Stimulated activated CD8-positive, alpha-beta memory T cell treated with anti-CD3 and anti-CD28 coated beads, Interleukin-15, amount 100 ng/mL, for 4 hours (primary cell): Measurements from ENCODE around the gene ECT2L.

ENCODE experiments used
- DNase-seq, 2 donors: peaks; one replicate each; pipeline ENCODE4 v3.0.0-alpha.2; 2020; ENCODE audit warnings: low read depth in 2 of 2

Gene ECT2L

DNA sequence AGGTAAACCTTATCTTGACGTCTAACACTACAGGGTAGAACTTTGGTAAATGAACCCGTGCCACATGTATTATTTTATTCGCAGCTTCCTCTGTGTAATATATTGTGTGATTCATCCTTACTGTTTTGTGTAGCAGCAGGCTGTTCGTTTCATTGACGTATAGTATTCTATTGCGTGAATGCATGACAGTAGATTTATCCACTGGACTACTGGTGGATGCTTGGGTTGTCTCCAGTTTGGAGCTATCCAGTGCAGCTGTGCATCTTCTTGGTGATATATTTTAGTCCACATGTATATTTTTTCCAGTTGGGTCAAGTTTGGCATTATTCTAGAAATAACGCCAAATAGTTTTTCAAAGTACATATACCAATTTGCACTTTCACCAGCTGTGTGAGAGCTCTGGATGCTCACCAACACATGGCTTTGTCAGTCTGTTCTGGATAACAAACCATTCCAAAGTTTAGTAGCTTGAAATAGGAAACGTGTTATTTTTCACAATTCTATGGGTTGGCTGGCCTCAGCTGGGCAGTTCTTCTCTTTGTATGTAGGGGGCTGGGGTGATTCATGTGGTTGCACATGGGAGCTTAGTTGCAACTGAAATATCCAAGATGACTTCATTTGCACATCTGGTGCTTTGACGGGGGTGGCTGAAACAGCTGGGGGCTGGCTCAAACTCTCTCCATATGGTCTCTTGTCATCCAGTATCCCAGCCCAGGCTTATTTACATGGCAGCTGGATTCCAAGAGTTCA, 9.3 kb downstream of the ECT2L start:
- no peak for DNase-seq

GRCh38 chr6:138806889-138807288, 11.0 kb downstream of the ECT2L start:
- no peak for DNase-seq

GRCh38 chr6:138809677-138810076, 13.8 kb downstream of the ECT2L start:
- DNase-seq = no peak

- no peak for DNase-seq
These were observed 16.0 kb downstream of the ECT2L start for GRCh38 chr6:138811866-138812265.

- DNase-seq = no peak
These were observed 18.4 kb downstream of the ECT2L start for GRCh38 chr6:138814179-138814834.

GRCh38 chr6:138815221-138815620, 19.3 kb downstream of the ECT2L start:
- DNase-seq = no peak

DNA sequence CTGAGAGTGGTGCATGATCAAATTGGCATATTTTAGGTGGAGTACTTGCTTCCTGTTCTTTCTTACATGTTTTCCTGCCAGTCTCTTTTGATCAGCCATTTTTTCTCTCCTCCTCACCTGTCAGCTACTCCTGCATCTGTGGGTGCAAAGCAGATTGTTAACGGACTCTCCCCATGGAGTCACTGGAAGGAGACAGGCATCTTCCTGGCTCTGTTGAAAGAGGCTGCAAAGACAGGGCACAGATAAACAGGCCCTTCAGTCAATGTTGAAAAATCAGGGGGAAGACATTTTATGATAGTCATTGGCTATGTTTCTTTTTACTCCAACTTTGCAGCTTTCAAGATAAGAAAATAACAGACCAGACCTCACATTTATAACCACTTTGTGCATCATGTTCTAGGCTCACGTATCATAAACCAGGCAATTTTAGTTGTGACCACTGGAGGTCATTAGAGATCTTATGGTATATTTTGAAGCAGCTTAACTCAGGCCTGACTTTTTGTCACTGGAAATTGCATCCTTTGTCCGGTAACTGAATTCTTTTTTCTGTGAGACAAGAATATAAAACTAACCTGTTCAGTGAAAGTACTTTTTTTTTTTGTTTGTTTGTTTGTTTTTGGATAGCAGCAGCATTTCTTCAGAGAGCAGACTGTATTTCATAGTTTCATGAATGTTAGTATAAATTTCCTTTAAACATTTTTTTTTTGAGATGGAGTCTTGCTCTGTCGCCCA, 20.1 kb downstream of the ECT2L start:
- DNase-seq = no peak

GRCh38 chr6:138817799-138818198, 21.9 kb downstream of the ECT2L start:
- DNase-seq = no peak

GRCh38 chr6:138818496-138819194, 22.8 kb downstream of the ECT2L start:
- DNase-seq = no peak

- DNase-seq = no peak
These were observed 25.6 kb downstream of the ECT2L start for GRCh38 chr6:138821519-138821918.

GRCh38 chr6:138824482-138825144, 28.7 kb downstream of the ECT2L start:
- DNase-seq = no peak

GRCh38 chr6:138830248-138830647, 34.4 kb downstream of the ECT2L start:
- no peak for DNase-seq

- DNase-seq = no peak
These were observed 36.3 kb downstream of the ECT2L start for GRCh38 chr6:138832182-138832581.

DNA sequence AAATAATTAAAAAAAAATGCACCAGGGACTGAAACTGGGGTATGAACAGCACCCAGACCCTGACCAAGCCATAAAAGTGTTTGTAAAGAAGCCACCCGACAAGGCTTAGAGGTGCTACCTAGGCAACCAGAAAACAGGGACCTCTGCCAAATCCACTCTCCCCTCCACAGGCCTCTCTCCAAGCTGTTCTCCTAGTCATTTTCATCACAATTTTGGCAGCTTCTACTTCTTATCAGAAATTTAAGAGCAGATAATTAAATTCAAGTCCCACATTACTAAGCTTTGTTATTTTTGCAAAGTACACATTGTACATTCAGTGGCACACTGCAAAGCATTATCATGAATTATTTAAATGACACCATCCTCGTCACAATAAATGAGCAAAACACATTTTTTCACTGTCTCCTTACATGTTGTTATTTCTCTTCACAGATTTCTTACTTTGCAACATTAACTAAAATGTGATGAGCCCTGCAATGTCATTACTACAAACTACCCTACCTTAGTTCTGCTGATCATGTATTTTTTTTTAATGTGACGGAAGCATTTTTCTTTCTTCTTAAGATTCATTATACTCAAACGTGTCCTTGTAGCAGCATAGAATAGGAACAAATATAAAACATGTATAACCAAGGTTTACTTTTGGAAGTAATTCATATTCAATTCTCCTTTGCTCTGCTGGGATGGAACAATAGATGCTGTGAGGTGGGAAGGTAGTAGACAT, 38.1 kb downstream of the ECT2L start:
- no peak for DNase-seq

DNA sequence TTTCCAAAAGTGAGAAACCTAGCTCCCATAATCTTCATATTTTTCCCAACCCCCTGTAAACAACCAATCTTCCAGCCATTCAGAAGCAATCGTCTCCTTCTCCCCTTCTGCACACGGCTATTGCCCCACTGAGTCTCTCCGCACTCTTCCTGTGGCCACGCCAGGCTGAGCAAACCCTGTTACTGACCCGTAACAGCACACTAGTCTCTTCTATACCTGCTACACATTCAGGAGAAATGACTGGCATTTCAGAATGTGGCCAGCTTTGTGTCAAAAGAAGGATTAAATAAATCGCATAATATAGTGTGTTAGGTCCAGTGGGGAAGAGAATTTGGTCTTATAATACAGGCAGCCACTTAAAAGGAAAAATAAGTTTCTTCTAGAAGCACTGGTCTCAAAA, 41.4 kb downstream of the ECT2L start:
- DNase-seq = no peak

GRCh38 chr6:138844192-138844591, 48.3 kb downstream of the ECT2L start:
- no peak for DNase-seq

- no peak for DNase-seq
These were observed 52.0 kb downstream of the ECT2L start for GRCh38 chr6:138847884-138848283.

DNA sequence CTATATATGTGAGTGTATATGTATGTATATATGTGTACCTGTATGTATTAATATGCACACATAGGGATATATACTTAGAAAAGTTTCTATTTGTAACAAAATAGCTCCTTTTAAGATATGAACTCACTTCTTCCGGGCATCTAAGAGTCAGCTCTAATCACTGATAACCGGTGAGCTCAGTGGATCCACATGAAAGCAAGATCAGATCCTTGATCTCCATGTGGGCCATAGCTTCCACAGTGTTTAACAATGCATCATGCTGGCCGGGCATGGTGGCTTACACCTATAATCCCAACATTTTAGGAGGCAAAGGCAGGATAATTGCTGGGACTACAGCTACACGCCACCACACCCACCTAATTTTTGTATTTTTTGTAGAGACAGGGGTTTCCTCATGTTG, 52.6 kb downstream of the ECT2L start:
- DNase-seq = no peak

DNA sequence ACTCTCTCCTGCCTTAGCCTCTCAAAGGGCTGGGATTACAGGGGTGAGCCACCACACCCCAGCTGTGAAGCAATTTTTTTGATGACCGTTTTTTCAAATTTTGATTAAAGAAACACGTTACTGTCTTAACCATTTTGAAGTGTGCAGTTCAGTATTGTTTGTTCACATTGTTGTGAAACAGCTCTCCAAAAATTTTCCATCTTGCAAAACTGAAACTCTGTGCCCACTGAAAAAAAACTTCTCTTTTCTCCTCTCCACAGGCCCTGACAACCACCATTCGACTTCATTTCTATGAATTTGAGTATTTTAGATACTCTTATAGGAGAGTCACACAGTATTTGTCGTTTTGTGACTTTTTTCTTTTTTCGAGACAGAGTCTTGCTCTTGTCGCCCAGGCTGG, 53.9 kb downstream of the ECT2L start:
- DNase-seq = no peak

GRCh38 chr6:138856654-138857053, 60.8 kb downstream of the ECT2L start:
- DNase-seq = no peak

DNA sequence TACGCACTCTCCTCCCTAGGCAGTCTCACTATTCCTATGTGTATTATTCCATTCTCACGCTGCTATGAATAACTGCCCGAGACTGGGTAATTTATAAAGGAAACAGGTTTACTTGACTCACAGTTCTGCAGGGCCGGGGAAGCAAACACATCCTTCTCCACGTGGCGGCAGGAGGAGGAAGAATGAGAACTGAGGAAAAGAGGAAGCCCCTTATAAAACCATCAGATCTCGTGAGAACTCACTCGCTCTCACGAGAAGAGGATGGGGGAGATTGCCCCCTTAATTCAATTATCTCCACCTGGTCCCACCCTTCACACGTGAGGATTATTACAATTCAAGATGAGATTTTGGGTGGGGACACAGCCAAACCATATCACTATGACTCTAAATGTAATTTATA, 61.9 kb downstream of the ECT2L start:
- no peak for DNase-seq
